H9 (cell line): ENCODE measurements around the gene SAG. TPM values are rescaled to one million over a fixed set of nuclear protein-coding genes. Genes with fewer than 3 reads are reported as not detected.

Experiments used
- DNase-seq: peaks from one replicate; pipeline ENCODE4 v3.0.0-alpha.2; 2017
- H2AFZ ChIP-seq: one replicate; pipeline ENCODE4 v1.6.1; 2013; ENCODE audit warnings: mild to moderate bottlenecking, low read length, control low read depth, moderate library complexity
- H2AK5ac ChIP-seq: 2 replicates; pipeline ENCODE4 v1.6.1; 2013; ENCODE audit warnings: low read length, control low read depth, mixed read lengths; ENCODE audit not compliant: insufficient read length
- H2BK120ac ChIP-seq: one replicate; pipeline ENCODE4 v1.6.1; 2013; ENCODE audit warnings: low read depth, mild to moderate bottlenecking, low read length, control low read depth, inconsistent platforms; ENCODE audit not compliant: poor library complexity, severe bottlenecking
- H2BK12ac ChIP-seq: 2 replicates; pipeline ENCODE4 v1.6.1; 2013; ENCODE audit warnings: low read length, control low read depth, mixed read lengths, low read depth; ENCODE audit not compliant: insufficient read length
- H2BK15ac ChIP-seq: 2 replicates; pipeline ENCODE4 v1.6.1; 2013; ENCODE audit warnings: low read depth, low read length, control low read depth
- H2BK20ac ChIP-seq: one replicate; pipeline ENCODE4 v1.6.1; 2013; ENCODE audit warnings: low read depth, mild to moderate bottlenecking, low read length, control low read depth, inconsistent platforms; ENCODE audit not compliant: poor library complexity, severe bottlenecking
- H2BK5ac ChIP-seq: 2 replicates; pipeline ENCODE4 v1.6.1; 2013; ENCODE audit warnings: low read length, control low read depth, mixed read lengths; ENCODE audit not compliant: insufficient read length
- H3K14ac ChIP-seq: 2 replicates; pipeline ENCODE4 v1.6.1; 2013; ENCODE audit warnings: low read length, control low read depth; ENCODE audit not compliant: insufficient read depth
- H3K18ac ChIP-seq: 2 replicates; pipeline ENCODE4 v1.6.1; 2013; ENCODE audit warnings: low read depth, mild to moderate bottlenecking, mixed read lengths, low read length, control low read depth; ENCODE audit not compliant: insufficient read length
- H3K23ac ChIP-seq: 2 replicates; pipeline ENCODE4 v1.6.1; 2013; ENCODE audit warnings: low read length, control low read depth, mixed read lengths, low read depth; ENCODE audit not compliant: insufficient read length
- H3K23me2 ChIP-seq: 2 replicates; pipeline ENCODE4 v1.6.1; 2013; ENCODE audit warnings: low read depth, mild to moderate bottlenecking, mixed read lengths, low read length, control low read depth; ENCODE audit not compliant: insufficient read length, poor library complexity, severe bottlenecking
- H3K27ac ChIP-seq: 2 replicates; pipeline ENCODE4 v1.5.1; 2013; ENCODE audit warnings: low read length, control low read depth, mixed read lengths, low read depth; ENCODE audit not compliant: insufficient read length
- H3K27me3 ChIP-seq: 2 replicates; pipeline ENCODE4 v1.6.1; 2013; ENCODE audit warnings: low read length, control low read depth, inconsistent platforms; ENCODE audit not compliant: insufficient read depth
- H3K4ac ChIP-seq: 2 replicates; pipeline ENCODE4 v1.6.1; 2013; ENCODE audit warnings: low read depth, mild to moderate bottlenecking, control low read depth, inconsistent platforms, low read length, moderate library complexity
- H3K4me1 ChIP-seq: 2 replicates; pipeline ENCODE4 v1.6.1; 2013; ENCODE audit warnings: low read length, control low read depth, inconsistent platforms; ENCODE audit not compliant: insufficient read depth
- H3K4me2 ChIP-seq: 2 replicates; pipeline ENCODE4 v1.6.1; 2013; ENCODE audit warnings: low read length, control low read depth, mixed read lengths; ENCODE audit not compliant: insufficient read length, insufficient read depth
- H3K56ac ChIP-seq: 2 replicates; pipeline ENCODE4 v1.6.1; 2013; ENCODE audit warnings: low read depth, mild to moderate bottlenecking, mixed read lengths, low read length, control low read depth; ENCODE audit not compliant: insufficient read length
- H3K79me1 ChIP-seq: 2 replicates; pipeline ENCODE4 v1.6.1; 2013; ENCODE audit warnings: low read depth, mild to moderate bottlenecking, moderate library complexity, low read length, control low read depth, inconsistent platforms; ENCODE audit not compliant: insufficient read depth, poor library complexity, severe bottlenecking
- H3K79me2 ChIP-seq: 2 replicates; pipeline ENCODE4 v1.6.1; 2013; ENCODE audit warnings: low read length, control low read depth, inconsistent platforms; ENCODE audit not compliant: insufficient read depth
- H3K9ac ChIP-seq: 2 replicates; pipeline ENCODE4 v1.6.1; 2013; ENCODE audit warnings: low read length, control low read depth, mixed read lengths; ENCODE audit not compliant: insufficient read length; ENCODE audit errors: extremely low read depth
- H3K9me3 ChIP-seq: one replicate; pipeline ENCODE4 v1.6.1; 2013; ENCODE audit warnings: low read depth, low read length, inconsistent platforms; ENCODE audit not compliant: control insufficient read depth
- H3T11ph ChIP-seq: one replicate; pipeline ENCODE4 v1.6.1; 2013; ENCODE audit warnings: mild to moderate bottlenecking, low read length, control low read depth, inconsistent platforms
- H4K20me1 ChIP-seq: one replicate; pipeline ENCODE4 v1.6.1; 2013; ENCODE audit not compliant: control insufficient read depth, insufficient read length, insufficient read depth
- H4K5ac ChIP-seq: 2 replicates; pipeline ENCODE4 v1.6.1; 2013; ENCODE audit warnings: low read depth, mild to moderate bottlenecking, mixed read lengths, low read length, control low read depth; ENCODE audit not compliant: insufficient read length
- H4K8ac ChIP-seq: replicated peaks from 2 replicates; pipeline ENCODE4 v1.6.1; 2013; ENCODE audit warnings: low read length, control low read depth, mixed read lengths, low read depth; ENCODE audit not compliant: insufficient read length
- H4K91ac ChIP-seq: 2 replicates; pipeline ENCODE4 v1.6.1; 2013; ENCODE audit warnings: low read depth, mild to moderate bottlenecking, moderate library complexity, mixed read lengths, low read length, control low read depth; ENCODE audit not compliant: insufficient read length
- H3K27ac Mint-ChIP-seq, 3 experiments: 2 replicates in 2 of 3; 3 replicates in 1 of 3; pipeline ENCODE4 v1.8.0; 2020 to 2021; ENCODE audit warnings: mixed read lengths in 3 of 3, mild to moderate bottlenecking in 1 of 3, moderate library complexity in 1 of 3
- H3K27me3 Mint-ChIP-seq: 2 replicates; pipeline ENCODE4 v1.8.0; 2021; ENCODE audit warnings: low read depth, mild to moderate bottlenecking, moderate library complexity, mixed read lengths
- H3K36me3 Mint-ChIP-seq, 3 experiments: 2 replicates in 2 of 3; 3 replicates in 1 of 3; pipeline ENCODE4 v1.8.0; 2020 to 2021; ENCODE audit warnings: low read depth in 3 of 3, mixed read lengths in 3 of 3; ENCODE audit not compliant: insufficient read depth in 1 of 3
- H3K4me1 Mint-ChIP-seq, 2 experiments: 2 replicates each; pipeline ENCODE4 v1.8.0; 2020; ENCODE audit warnings: mixed read lengths in 2 of 2
- H3K4me3 Mint-ChIP-seq, 2 experiments: 2 replicates in 1 of 2; 3 replicates in 1 of 2; pipeline ENCODE4 v1.8.0; 2020 to 2021; ENCODE audit warnings: mild to moderate bottlenecking in 2 of 2, mixed read lengths in 2 of 2, moderate library complexity in 1 of 2
- H3K9me3 Mint-ChIP-seq, 2 experiments: 2 replicates in 1 of 2; 3 replicates in 1 of 2; pipeline ENCODE4 v1.8.0; 2020; ENCODE audit warnings: mild to moderate bottlenecking in 2 of 2, mixed read lengths in 2 of 2, moderate library complexity in 1 of 2
- CTCF ChIP-seq: fragments of 200-600 bp; sonication (generic); conservative IDR thresholded peaks from 3 replicates; pipeline ENCODE4 v1.8.0; 2021; ENCODE audit warnings: antibody characterized with exemption, mild to moderate bottlenecking
- WGBS: extraction: QIAGEN DNeasy Blood & Tissue Kit; methylation state at CpG from one replicate; pipeline ENCODE4 v1.1.7; 2013; ENCODE audit warnings: missing lambda C conversion rate, low lambda C conversion rate, mixed read lengths; ENCODE audit not compliant: insufficient read length; ENCODE audit errors: extremely low coverage; 5-methylcytosine and 5-hydroxymethylcytosine counted together
- total RNA-seq: library from RNA; stranded (reverse); gene quantifications from 2 replicates; pipeline ENCODE4 v1.2.1, GENCODE V29; 2021

Gene SAG
- total RNA-seq, 1 experiment from 2014 or later = not detected

- Histone ChIP-seq H3K23me2 (no peaks in the 10 kb centered on the region), H3K4me2 (no peak overlapping the region), H2BK15ac (no peak overlapping the region), H3K14ac (no peak overlapping the region), H2BK5ac (no peak overlapping the region), H3K23ac (no peak overlapping the region), H4K20me1 (no peaks in the 10 kb centered on the region), H3K27ac (no peak overlapping the region), H3K9me3 (no peaks in the 10 kb centered on the region), H4K91ac (no peak overlapping the region), H2BK20ac (no peak overlapping the region), H3K4ac (no peak overlapping the region), H3K4me1 (no peaks in the 10 kb centered on the region; the same call in 1 of the 2 replicates), H3K27me3 (no peaks in the 10 kb centered on the region), H4K5ac (no peak overlapping the region), H2AFZ (no peak overlapping the region), H3K9ac (no peak overlapping the region), H4K8ac (no peak overlapping the region), H3K56ac (no peak overlapping the region), H2BK12ac (no peak overlapping the region), H3K79me2 (peaks cover 2% of the 10 kb centered on the region; the same call in 1 of the 2 replicates), H3K79me1 (no peaks in the 10 kb centered on the region), H2AK5ac (no peak overlapping the region), H3K18ac (no peak overlapping the region), H3T11ph (no peak overlapping the region), H2BK120ac (no peak overlapping the region)
- no peak for DNase-seq
- Mint-ChIP-seq H3K4me3 (no peak overlapping the region), H3K27me3 (no peaks in the 10 kb centered on the region), H3K9me3 (no peaks in the 10 kb centered on the region), H3K4me1 (peaks cover 5 to 6% of the 10 kb centered on the region in 2 experiments; a peak in 3 of 4 replicates), H3K27ac (no peak overlapping the region), H3K36me3 (peaks cover 0 to 1% (median 0%) of the 10 kb centered on the region in 3 experiments; a peak in 1 of 7 replicates)
- TF ChIP-seq CTCF = no peak
- no CpG with 5 or more reads among the region's 6 CpGs for WGBS
Measured at GRCh38 chr2:233363744-233364235, 56.2 kb downstream of the SAG start.
